Stimulated activated naive B cell treated with anti-CD40 and anti-IgM and Interleukin-4, amounts not matched to agents 10 μg/mL and 1 μg/mL and 100 μg/mL, for 72 hours (primary cell): ENCODE data around the gene DCLK1.

Experiments used
- ATAC-seq, 2 donors: fragments of 150-1000 bp; cut with Tn5 transposase; replicated peaks; 2 replicates each; pipeline ENCODE4 v1.10.0; 2021; ENCODE audit warnings: moderate library complexity in 1 of 2
- DNase-seq: peaks from one replicate; pipeline ENCODE4 v3.0.0; 2021
- H3K27ac Mint-ChIP-seq: one replicate; pipeline ENCODE4 v1.8.0; 2022; ENCODE audit warnings: mild to moderate bottlenecking, mixed read lengths
- H3K27me3 Mint-ChIP-seq, 2 donors: one replicate each; pipeline ENCODE4 v1.8.0; 2022; ENCODE audit warnings: mixed read lengths in 2 of 2
- H3K36me3 Mint-ChIP-seq, 2 donors: one replicate each; pipeline ENCODE4 v1.8.0; 2022; ENCODE audit warnings: mixed read lengths in 2 of 2, mild to moderate bottlenecking in 1 of 2
- H3K4me1 Mint-ChIP-seq, 2 donors: one replicate each; pipeline ENCODE4 v1.8.0; 2022; ENCODE audit warnings: mixed read lengths in 2 of 2, mild to moderate bottlenecking in 1 of 2
- H3K4me3 Mint-ChIP-seq, 2 donors: one replicate each; pipeline ENCODE4 v1.8.0; 2022; ENCODE audit warnings: mild to moderate bottlenecking in 2 of 2, mixed read lengths in 2 of 2, moderate library complexity in 1 of 2
- H3K9me3 Mint-ChIP-seq, 2 donors: one replicate each; pipeline ENCODE4 v1.8.0; 2022; ENCODE audit warnings: mixed read lengths in 2 of 2, mild to moderate bottlenecking in 1 of 2

The DCLK1 gene

GRCh38 chr13:35908226-35908625 is 223.0 kb downstream of the DCLK1 start:
- H3K27ac Mint-ChIP-seq, result no peak overlapping the region
- H3K4me3 Mint-ChIP-seq, result no peak overlapping the region
- peaks cover 0 to 2% of the 10 kb centered on the region in 2 donors for H3K9me3 Mint-ChIP-seq
- DNase-seq, result no peak
- H3K27me3 Mint-ChIP-seq, result no peaks in the 10 kb centered on the region
- ATAC-seq, result no peak
- no peaks in the 10 kb centered on the region for H3K36me3 Mint-ChIP-seq
- H3K4me1 Mint-ChIP-seq, result no peaks in the 10 kb centered on the region

- H3K27me3 Mint-ChIP-seq, result no peaks in the 10 kb centered on the region
- peaks cover 0 to 2% of the 10 kb centered on the region in 2 donors for H3K9me3 Mint-ChIP-seq
- H3K27ac Mint-ChIP-seq, result no peak overlapping the region
- H3K36me3 Mint-ChIP-seq, result no peaks in the 10 kb centered on the region
- no peak overlapping the region for H3K4me3 Mint-ChIP-seq
- ATAC-seq, result no peak
- no peak for DNase-seq
- H3K4me1 Mint-ChIP-seq, result no peaks in the 10 kb centered on the region
Measured at GRCh38 chr13:35906636-35907035, 224.5 kb downstream of the DCLK1 start.

GRCh38 chr13:35903075-35903474 is 228.1 kb downstream of the DCLK1 start:
- ATAC-seq, result no peak
- Mint-ChIP-seq H3K4me1 (no peaks in the 10 kb centered on the region), H3K27ac (no peak overlapping the region), H3K27me3 (no peaks in the 10 kb centered on the region), H3K9me3 (peaks cover 0 to 2% of the 10 kb centered on the region in 2 donors), H3K36me3 (no peaks in the 10 kb centered on the region), H3K4me3 (no peak overlapping the region)
- DNase-seq, result no peak

- Mint-ChIP-seq H3K27me3 (no peaks in the 10 kb centered on the region), H3K27ac (no peak overlapping the region), H3K36me3 (no peaks in the 10 kb centered on the region), H3K9me3 (peaks cover 0 to 3% of the 10 kb centered on the region in 2 donors), H3K4me1 (no peaks in the 10 kb centered on the region), H3K4me3 (no peak overlapping the region)
- no peak for DNase-seq
- ATAC-seq, result no peak
Measured at GRCh38 chr13:35898041-35898440, 233.1 kb downstream of the DCLK1 start.

- Mint-ChIP-seq H3K4me1 (no peaks in the 10 kb centered on the region), H3K9me3 (peaks cover 0 to 3% of the 10 kb centered on the region in 2 donors), H3K27ac (no peak overlapping the region), H3K4me3 (no peak overlapping the region), H3K27me3 (no peaks in the 10 kb centered on the region), H3K36me3 (no peaks in the 10 kb centered on the region)
- ATAC-seq (no peak), DNase-seq (no peak)
Measured at GRCh38 chr13:35894636-35895035, 236.5 kb downstream of the DCLK1 start.

GRCh38 chr13:35892837-35893814 is 238.1 kb downstream of the DCLK1 start:
- no peak for DNase-seq
- no peaks in the 10 kb centered on the region for H3K36me3 Mint-ChIP-seq
- peaks cover 0 to 3% of the 10 kb centered on the region in 2 donors for H3K9me3 Mint-ChIP-seq
- H3K27me3 Mint-ChIP-seq, result no peaks in the 10 kb centered on the region
- H3K27ac Mint-ChIP-seq, result no peak overlapping the region
- H3K4me3 Mint-ChIP-seq, result no peak overlapping the region
- no peak for ATAC-seq
- no peaks in the 10 kb centered on the region for H3K4me1 Mint-ChIP-seq

GRCh38 chr13:35891507-35892441 is 239.4 kb downstream of the DCLK1 start:
- peaks cover 0 to 2% of the 10 kb centered on the region in 2 donors for H3K9me3 Mint-ChIP-seq
- H3K27me3 Mint-ChIP-seq, result no peaks in the 10 kb centered on the region
- no peaks in the 10 kb centered on the region for H3K36me3 Mint-ChIP-seq
- no peaks in the 10 kb centered on the region for H3K4me1 Mint-ChIP-seq
- no peak overlapping the region for H3K27ac Mint-ChIP-seq
- ATAC-seq (no peak), DNase-seq (no peak)
- no peak overlapping the region for H3K4me3 Mint-ChIP-seq

- Mint-ChIP-seq H3K27ac (no peak overlapping the region), H3K9me3 (no peaks in the 10 kb centered on the region), H3K36me3 (no peaks in the 10 kb centered on the region), H3K4me1 (no peaks in the 10 kb centered on the region), H3K4me3 (no peak overlapping the region), H3K27me3 (no peaks in the 10 kb centered on the region)
- ATAC-seq, result no peak
- no peak for DNase-seq
Measured at GRCh38 chr13:35889560-35889959, 241.6 kb downstream of the DCLK1 start.

GRCh38 chr13:35888981-35889380 is 242.2 kb downstream of the DCLK1 start:
- no peak overlapping the region for H3K27ac Mint-ChIP-seq

GRCh38 chr13:35888457-35888883 is 242.7 kb downstream of the DCLK1 start:
- Mint-ChIP-seq H3K36me3 (no peaks in the 10 kb centered on the region), H3K9me3 (no peaks in the 10 kb centered on the region), H3K27me3 (no peaks in the 10 kb centered on the region), H3K4me3 (no peak overlapping the region), H3K27ac (no peak overlapping the region), H3K4me1 (no peaks in the 10 kb centered on the region)
- DNase-seq (no peak), ATAC-seq (no peak)

More at GRCh38 chr13:35888981-35889380, 242.2 kb downstream of the DCLK1 start:
- ATAC-seq, result no peak
- H3K4me3 Mint-ChIP-seq, result no peak overlapping the region
- no peaks in the 10 kb centered on the region for H3K9me3 Mint-ChIP-seq
- no peak for DNase-seq
- no peaks in the 10 kb centered on the region for H3K27me3 Mint-ChIP-seq
- no peaks in the 10 kb centered on the region for H3K4me1 Mint-ChIP-seq
- H3K36me3 Mint-ChIP-seq, result no peaks in the 10 kb centered on the region

GRCh38 chr13:35887115-35887666 is 244.0 kb downstream of the DCLK1 start:
- Mint-ChIP-seq H3K36me3 (no peaks in the 10 kb centered on the region), H3K4me3 (no peak overlapping the region), H3K27me3 (no peaks in the 10 kb centered on the region), H3K9me3 (peaks cover 0 to 3% of the 10 kb centered on the region in 2 donors), H3K27ac (no peak overlapping the region), H3K4me1 (no peaks in the 10 kb centered on the region)
- DNase-seq, result no peak
- no peak for ATAC-seq

GRCh38 chr13:35886332-35887114 is 244.7 kb downstream of the DCLK1 start:
- Mint-ChIP-seq H3K27me3 (no peaks in the 10 kb centered on the region), H3K9me3 (peaks cover 0 to 5% of the 10 kb centered on the region in 2 donors), H3K27ac (no peak overlapping the region), H3K36me3 (no peaks in the 10 kb centered on the region), H3K4me1 (no peaks in the 10 kb centered on the region), H3K4me3 (no peak overlapping the region)
- DNase-seq, result no peak
- no peak for ATAC-seq

- ATAC-seq (no peak), DNase-seq (no peak)
- no peaks in the 10 kb centered on the region for H3K4me1 Mint-ChIP-seq
- H3K4me3 Mint-ChIP-seq, result no peak overlapping the region
- H3K27me3 Mint-ChIP-seq, result no peaks in the 10 kb centered on the region
- no peak overlapping the region for H3K27ac Mint-ChIP-seq
- H3K9me3 Mint-ChIP-seq, result peaks cover 0 to 5% of the 10 kb centered on the region in 2 donors
- H3K36me3 Mint-ChIP-seq, result no peaks in the 10 kb centered on the region
Measured at GRCh38 chr13:35884211-35884760, 246.9 kb downstream of the DCLK1 start.
